Measurements from ENCODE around the gene SLC35A4. TPM values are rescaled to one million over a fixed set of nuclear protein-coding genes. Genes with fewer than 3 reads are reported as not detected.
"Not testable (repeated sequence)": the region's sequence is repeated elsewhere in the genome, so short reads cannot be mapped to it uniquely, and the experiment has no call there.

The SLC35A4 gene
- total RNA-seq, 2 experiments from 2014 or later = 72.9 to 73.6 TPM

GRCh38 chr5:140602147-140602546, 37.5 kb downstream of the SLC35A4 start:
- Mint-ChIP-seq H3K36me3 (ENCODE audit: low read depth) (no peaks in the 10 kb centered on the region), H3K27me3 (no peaks in the 10 kb centered on the region), H3K9me3 (no peaks in the 10 kb centered on the region), H3K27ac (no peak overlapping the region), H3K4me3 (no peak overlapping the region), H3K4me1 (ENCODE audit: low read depth) (no peaks in the 10 kb centered on the region)
- ATAC-seq (no peak), DNase-seq (no peak)
- TF ChIP-seq CTCF (IDR thresholded peaks at IDR 0.05) = no peak
- ChIA-PET CTCF (no interaction called here), POLR2A (no interaction called here)
- intact Hi-C loops (cut with micrococcal nuclease) = no loop called here

- intact Hi-C loops (cut with micrococcal nuclease); CTCF ChIA-PET; H3K27me3 Mint-ChIP-seq: not testable (repeated sequence)
These were observed 38.7 kb downstream of the SLC35A4 start for GRCh38 chr5:140603446-140603698.

GRCh38 chr5:140603734-140604133, 39.1 kb downstream of the SLC35A4 start:
- Mint-ChIP-seq H3K4me3 (no peak overlapping the region), H3K9me3 (no peaks in the 10 kb centered on the region), H3K4me1 (ENCODE audit: low read depth) (no peaks in the 10 kb centered on the region), H3K36me3 (ENCODE audit: low read depth) (no peaks in the 10 kb centered on the region), H3K27ac (no peak overlapping the region), H3K27me3 (no peaks in the 10 kb centered on the region)
- intact Hi-C loops (cut with micrococcal nuclease) = no loop called here
- DNase-seq (no peak), ATAC-seq (no peak)
- ChIA-PET POLR2A (interaction anchor here (1.0 kb wide), 1 partner anchor 62 kb away, joined by 3 read pairs; no protein-coding TSS in a partner anchor), CTCF (no interaction called here)
- no peak for TF ChIP-seq CTCF (IDR thresholded peaks at IDR 0.05)

More at GRCh38 chr5:140603446-140603698, 38.7 kb downstream of the SLC35A4 start:
- POLR2A ChIA-PET = interaction anchor here (1.0 kb wide), 1 partner anchor 62 kb away, joined by 3 read pairs; no protein-coding TSS in a partner anchor
- DNase-seq; ATAC-seq; H3K4me3 Mint-ChIP-seq; H3K27ac Mint-ChIP-seq; H3K4me1 Mint-ChIP-seq (ENCODE audit: low read depth); H3K36me3 Mint-ChIP-seq (ENCODE audit: low read depth); H3K9me3 Mint-ChIP-seq: not testable (repeated sequence)

GRCh38 chr5:140605879-140606278, 41.3 kb downstream of the SLC35A4 start:
- no peaks in the 10 kb centered on the region for H3K36me3 Mint-ChIP-seq (ENCODE audit: low read depth)
- ATAC-seq (no peak), DNase-seq (no peak)
- no peak overlapping the region for H3K4me3 Mint-ChIP-seq
- CTCF ChIA-PET = no interaction called here
- H3K27me3 Mint-ChIP-seq = no peaks in the 10 kb centered on the region
- no peaks in the 10 kb centered on the region for H3K9me3 Mint-ChIP-seq
- intact Hi-C loops (cut with micrococcal nuclease) = no loop called here
- H3K4me1 Mint-ChIP-seq (ENCODE audit: low read depth) = no peaks in the 10 kb centered on the region
- POLR2A ChIA-PET = no interaction called here
- TF ChIP-seq CTCF (IDR thresholded peaks at IDR 0.05) = no peak
- H3K27ac Mint-ChIP-seq = no peak overlapping the region

- Mint-ChIP-seq H3K36me3 (ENCODE audit: low read depth) (no peaks in the 10 kb centered on the region), H3K9me3 (no peaks in the 10 kb centered on the region), H3K4me3 (no peak overlapping the region), H3K4me1 (ENCODE audit: low read depth) (peaks cover 3% of the 10 kb centered on the region), H3K27me3 (peaks cover 6% of the 10 kb centered on the region), H3K27ac (no peak overlapping the region)
- intact Hi-C loops (cut with micrococcal nuclease) = no loop called here
- ATAC-seq = no peak
- DNase-seq = no peak
- ChIA-PET POLR2A (no interaction called here), CTCF (no interaction called here)
- TF ChIP-seq CTCF (IDR thresholded peaks at IDR 0.05) = no peak
These were observed 42.4 kb downstream of the SLC35A4 start for GRCh38 chr5:140607031-140607430.

- CTCF ChIA-PET = no interaction called here
- no peak overlapping the region for H3K4me3 Mint-ChIP-seq
- intact Hi-C loops (cut with micrococcal nuclease) = no loop called here
- POLR2A ChIA-PET = no interaction called here
- peaks cover 14% of the 10 kb centered on the region for H3K27me3 Mint-ChIP-seq
- no peak overlapping the region for H3K27ac Mint-ChIP-seq
- H3K4me1 Mint-ChIP-seq (ENCODE audit: low read depth) = peaks cover 4% of the 10 kb centered on the region
- DNase-seq (no peak), ATAC-seq (no peak)
- TF ChIP-seq CTCF (IDR thresholded peaks at IDR 0.05) = no peak
- H3K9me3 Mint-ChIP-seq = no peaks in the 10 kb centered on the region
- no peaks in the 10 kb centered on the region for H3K36me3 Mint-ChIP-seq (ENCODE audit: low read depth)
These were observed 44.1 kb downstream of the SLC35A4 start for GRCh38 chr5:140608722-140609121.

Measured in activated CD8-positive, alpha-beta T cell treated with anti-CD3 and anti-CD28 coated beads for 36 hours (primary cell).